Esophagus muscularis mucosa (tissue), 4 donors: ENCODE measurements around the gene TEKTIP1. TPM values are rescaled to one million over a fixed set of nuclear protein-coding genes. Genes with fewer than 3 reads are reported as not detected.

ENCODE experiments used
- DNase-seq: peaks from one replicate; pipeline ENCODE4 v3.0.0-alpha.2; 2017; ENCODE audit errors: extremely low spot score
- H3K27ac ChIP-seq, 4 donors: fragments of 200-600 bp; sonication (generic); replicated peaks in 1 of 4; 1 replicate in 3 of 4; 2 replicates in 1 of 4; pipeline ENCODE4 v1.5.1; 2016 to 2019; ENCODE audit warnings: mild to moderate bottlenecking in 1 of 4
- H3K27me3 ChIP-seq, 4 donors: fragments of 200-600 bp; sonication (generic); one replicate each; pipeline versions ENCODE4 v1.5.1 to v1.6.0; 2016 to 2019
- H3K36me3 ChIP-seq, 4 donors: fragments of 200-600 bp; sonication (generic); one replicate each; pipeline ENCODE4 v1.5.1; 2016 to 2019
- H3K4me1 ChIP-seq, 4 donors: fragments of 200-600 bp; sonication (generic); one replicate each; pipeline ENCODE4 v1.5.1; 2016 to 2019
- H3K4me3 ChIP-seq, 4 donors: fragments of 200-600 bp; sonication (generic); 1 replicate in 2 of 4; 2 replicates in 2 of 4; pipeline ENCODE4 v1.5.1; 2016 to 2019; ENCODE audit warnings: mild to moderate bottlenecking in 4 of 4, moderate library complexity in 1 of 4
- H3K9me3 ChIP-seq, 4 donors: fragments of 200-600 bp; sonication (generic); 1 replicate in 3 of 4; 2 replicates in 1 of 4; pipeline ENCODE4 v1.5.1; 2016 to 2019
- EP300 ChIP-seq: sonication (generic); formaldehyde crosslinking; IDR thresholded peaks from one replicate; pipeline ENCODE4 v1.6.1; 2017; ENCODE audit warnings: antibody characterized with exemption
- POLR2A ChIP-seq: fragments of 450-650 bp; IDR thresholded peaks from one replicate; pipeline ENCODE4 v1.6.1; 2017; ENCODE audit warnings: antibody characterized with exemption, moderate library complexity, mild to moderate bottlenecking, low read depth
- POLR2AphosphoS5 ChIP-seq, 2 donors: sonication (generic); formaldehyde crosslinking; IDR thresholded peaks; one replicate each; pipeline ENCODE4 v1.6.1; 2017; ENCODE audit warnings: antibody characterized with exemption in 2 of 2
- whole genome bisulfite sequencing: methylation state at CpG from one replicate; pipeline ENCODE4 v1.1.5; 2018; 5-methylcytosine and 5-hydroxymethylcytosine counted together
- intact Hi-C: fragments of 100-400 bp; cut with DNase I; formaldehyde crosslinking; loops from one replicate; pipeline ENCODE4 v1.15.1; 2023
- total RNA-seq, 4 donors: library from RNA; depleted of rRNA; stranded (reverse); fragments of >200 nt; gene quantifications; one replicate each; pipeline versions ENCODE4 v1.1.0 to v1.2.1, GENCODE V29; 2016
- TF ChIP-seq, protein P1 (sequence below), 3 experiments: fragments of 200-600 bp in 2 of 3; fragments of 450-650 bp in 1 of 3; sonication (generic) in 2 of 3; IDR thresholded peaks; one replicate each; pipeline ENCODE4 v1.5.1; 2017 to 2019; ENCODE audit warnings: antibody characterized with exemption in 3 of 3, mild to moderate bottlenecking in 2 of 3, moderate library complexity in 1 of 3

TEKTIP1 gene
- total RNA-seq, 4 donors from 2014 or later, result not detected

GRCh38 chr19:3497757-3498520, 41.0 kb upstream of the TEKTIP1 start:
- H3K27me3 ChIP-seq, result no peaks in the 10 kb centered on the region
- H3K27ac ChIP-seq, result no peak overlapping the region
- H3K4me1 ChIP-seq, result peaks cover 10 to 26% (median 17%) of the 10 kb centered on the region in 4 donors
- TF ChIP-seq, protein P1, sequence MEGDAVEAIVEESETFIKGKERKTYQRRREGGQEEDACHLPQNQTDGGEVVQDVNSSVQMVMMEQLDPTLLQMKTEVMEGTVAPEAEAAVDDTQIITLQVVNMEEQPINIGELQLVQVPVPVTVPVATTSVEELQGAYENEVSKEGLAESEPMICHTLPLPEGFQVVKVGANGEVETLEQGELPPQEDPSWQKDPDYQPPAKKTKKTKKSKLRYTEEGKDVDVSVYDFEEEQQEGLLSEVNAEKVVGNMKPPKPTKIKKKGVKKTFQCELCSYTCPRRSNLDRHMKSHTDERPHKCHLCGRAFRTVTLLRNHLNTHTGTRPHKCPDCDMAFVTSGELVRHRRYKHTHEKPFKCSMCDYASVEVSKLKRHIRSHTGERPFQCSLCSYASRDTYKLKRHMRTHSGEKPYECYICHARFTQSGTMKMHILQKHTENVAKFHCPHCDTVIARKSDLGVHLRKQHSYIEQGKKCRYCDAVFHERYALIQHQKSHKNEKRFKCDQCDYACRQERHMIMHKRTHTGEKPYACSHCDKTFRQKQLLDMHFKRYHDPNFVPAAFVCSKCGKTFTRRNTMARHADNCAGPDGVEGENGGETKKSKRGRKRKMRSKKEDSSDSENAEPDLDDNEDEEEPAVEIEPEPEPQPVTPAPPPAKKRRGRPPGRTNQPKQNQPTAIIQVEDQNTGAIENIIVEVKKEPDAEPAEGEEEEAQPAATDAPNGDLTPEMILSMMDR (IDR thresholded peaks at IDR 0.05), result no peak
- TF ChIP-seq POLR2AphosphoS5 (IDR thresholded peaks at IDR 0.05) (no peak), EP300 (no peak)
- H3K4me3 ChIP-seq, result no peak overlapping the region
- 97% methylated on average over 5 of the region's 5 CpGs for WGBS
- no peak for DNase-seq
- H3K36me3 ChIP-seq, result peaks cover 24 to 46% (median 41%) of the 10 kb centered on the region in 4 donors
- intact Hi-C loops, result no loop called here
- H3K9me3 ChIP-seq, result no peaks in the 10 kb centered on the region

- Histone ChIP-seq H3K4me3 (peak overlapping the region; percentile 81 to 91 (median 82)), H3K27me3 (no peaks in the 10 kb centered on the region), H3K4me1 (peaks cover 10 to 26% (median 17%) of the 10 kb centered on the region in 4 donors), H3K27ac (peak overlapping the region; percentile 85 to 90 (median 86)), H3K36me3 (peaks cover 12 to 26% (median 22%) of the 10 kb centered on the region in 4 donors), H3K9me3 (no peaks in the 10 kb centered on the region)
- DNase-seq, result no peak
- intact Hi-C loops, result no loop called here
- TF ChIP-seq EP300 (no peak), POLR2AphosphoS5 (IDR thresholded peaks at IDR 0.05) (no peak), POLR2A (no peak)
- TF ChIP-seq, protein P1 (IDR thresholded peaks at IDR 0.05), result no peak
- WGBS, result 30% methylated on average over 15 of the region's 18 CpGs
Observed at GRCh38 chr19:3499738-3500428, 39.1 kb upstream of the TEKTIP1 start.

DNA sequence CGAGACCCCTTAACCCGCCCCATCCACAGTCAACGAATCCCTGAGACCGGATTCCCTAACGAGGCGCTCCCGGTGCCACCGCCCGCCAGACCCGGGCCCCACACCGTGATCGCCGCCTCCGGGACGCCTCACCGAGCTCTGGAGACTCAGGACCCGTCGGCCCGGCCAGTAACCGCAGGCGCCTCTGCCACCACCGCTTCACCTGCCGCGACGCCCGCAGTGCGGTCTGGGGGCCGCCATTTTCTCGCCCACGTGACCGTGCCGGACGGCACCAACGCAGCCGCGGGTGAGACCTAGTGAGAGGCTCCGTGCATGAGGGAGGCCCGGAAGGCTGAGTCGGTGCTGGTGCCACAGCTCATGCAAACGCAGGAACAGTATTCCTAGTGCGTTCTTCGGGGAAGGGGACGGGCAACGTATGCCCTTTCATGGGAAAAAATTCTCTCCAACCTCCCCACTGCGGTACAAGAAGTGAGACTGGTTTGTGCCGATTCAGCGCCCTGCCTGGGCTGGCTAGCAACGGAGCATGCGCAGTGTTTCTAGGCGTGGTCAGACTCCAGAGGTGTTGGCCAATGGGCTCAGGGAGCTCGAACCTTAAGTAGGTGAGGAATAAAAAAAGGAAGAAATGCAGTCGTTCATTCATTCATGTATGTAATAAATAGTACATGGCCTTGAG, 38.4 kb upstream of the TEKTIP1 start, which contains the start of gene DOHH:
TSS of gene DOHH (minus strand) at position 246 of the 673 bp plus-strand sequence. CDS start 3,860 bp downstream, outside the sequence.
- WGBS, result 0% methylated on average over 37 of the region's 52 CpGs
- intact Hi-C loops, result no loop called here
- H3K27me3 ChIP-seq, result no peaks in the 10 kb centered on the region
- peak within 1 kb of the TSS; percentile 81 to 91 (median 82) for H3K4me3 ChIP-seq
- peak within 1 kb of the TSS; percentile 85 to 90 (median 86) for H3K27ac ChIP-seq
- peaks cover 14 to 31% (median 22%) of the 10 kb centered on the region in 4 donors for H3K4me1 ChIP-seq
- DNase-seq, result peak; percentile 98
- H3K9me3 ChIP-seq, result no peaks in the 10 kb centered on the region
- TF ChIP-seq, protein P1 (IDR thresholded peaks at IDR 0.05), result no peak
- peak; percentile 75 to 80 for TF ChIP-seq POLR2AphosphoS5 (IDR thresholded peaks at IDR 0.05)
- peaks cover 11 to 20% (median 16%) of the 10 kb centered on the region in 4 donors for H3K36me3 ChIP-seq

- H3K4me3 ChIP-seq, result no peak overlapping the region
- peaks cover 15 to 36% (median 24%) of the 10 kb centered on the region in 4 donors for H3K4me1 ChIP-seq
- no peak for DNase-seq
- 95% methylated on average over 3 of the region's 3 CpGs for WGBS
- no peaks in the 10 kb centered on the region for H3K27me3 ChIP-seq
- no peak for TF ChIP-seq EP300
- TF ChIP-seq, protein P1 (IDR thresholded peaks at IDR 0.05), result no peak
- TF ChIP-seq POLR2AphosphoS5 (IDR thresholded peaks at IDR 0.05), result no peak
- no peak for TF ChIP-seq POLR2A
- H3K27ac ChIP-seq, result no peak overlapping the region
- peaks cover 0 to 7% (median 4%) of the 10 kb centered on the region in 4 donors for H3K36me3 ChIP-seq
- intact Hi-C loops, result no loop called here
- no peaks in the 10 kb centered on the region for H3K9me3 ChIP-seq
Observed at GRCh38 chr19:3501780-3502179, 37.2 kb upstream of the TEKTIP1 start.
